GM10847 (cell line): ENCODE results near the gene QKI.

Experiments used
- POLR2A ChIP-seq: IDR thresholded peaks from 2 replicates; pipeline ENCODE4 v1.6.1; 2011; ENCODE audit not compliant: insufficient read length; ENCODE audit errors: extremely low read depth

The QKI gene

DNA sequence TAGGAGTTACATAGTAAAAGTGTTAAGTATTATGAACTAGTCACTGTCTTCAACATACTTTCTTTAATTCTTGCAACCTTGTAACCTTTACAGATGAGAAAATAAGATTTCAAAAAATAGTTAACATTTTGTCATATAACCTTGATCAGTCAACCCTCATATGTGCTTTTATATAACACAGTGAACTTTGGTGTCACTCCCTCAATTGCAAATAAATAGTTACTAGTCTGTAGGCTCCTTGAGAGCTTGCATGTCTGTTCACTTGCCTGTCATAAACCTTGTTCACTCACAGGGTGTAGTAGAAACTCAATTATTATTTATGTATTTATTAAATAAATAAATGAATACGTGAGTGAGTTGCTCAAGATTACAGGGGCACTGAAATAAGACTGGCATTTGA, 107.5 kb downstream of the QKI start:
- TF ChIP-seq POLR2A = no peak

GRCh38 chr6:163525926-163526325, 111.4 kb downstream of the QKI start:
- TF ChIP-seq POLR2A = no peak

GRCh38 chr6:163526346-163526745, 111.8 kb downstream of the QKI start:
- TF ChIP-seq POLR2A = no peak

DNA sequence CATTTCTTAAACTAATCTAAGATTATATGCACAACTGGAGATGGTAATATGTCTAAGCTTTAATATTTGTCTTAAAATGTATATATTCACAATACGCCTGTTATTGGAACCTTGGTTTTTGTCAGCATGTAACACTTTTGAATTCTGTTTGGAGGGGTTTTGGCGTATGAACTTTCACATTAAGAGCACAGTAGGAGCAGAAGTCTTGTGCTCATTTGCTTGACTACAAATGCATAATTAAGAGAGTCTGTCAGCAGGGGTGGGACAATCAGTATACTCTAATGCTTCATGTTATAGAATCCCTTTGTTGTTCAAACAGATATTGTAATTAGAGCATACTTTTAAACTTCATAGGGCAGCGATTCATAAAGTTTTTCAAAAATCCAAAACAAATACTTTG, 112.8 kb downstream of the QKI start:
- no peak for TF ChIP-seq POLR2A

DNA sequence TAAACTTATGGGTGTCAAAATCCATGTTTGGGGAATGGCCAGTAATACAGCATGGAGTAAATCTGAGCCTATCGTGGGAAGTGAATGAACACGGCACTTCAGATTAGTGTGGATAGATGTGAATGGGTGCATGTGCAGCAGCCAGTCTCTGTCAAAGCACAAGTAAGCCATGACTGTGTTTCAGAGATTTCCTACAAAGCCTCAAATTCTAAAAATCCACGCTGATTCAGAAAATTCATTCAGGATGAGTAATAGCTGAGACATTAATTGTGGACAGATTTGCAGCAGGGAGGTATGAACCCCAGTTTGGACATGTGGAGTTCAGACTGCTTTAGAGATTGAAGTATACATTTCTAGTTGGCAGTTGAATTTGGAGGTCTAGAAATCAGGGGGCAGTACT, 115.1 kb downstream of the QKI start:
- no peak for TF ChIP-seq POLR2A

DNA sequence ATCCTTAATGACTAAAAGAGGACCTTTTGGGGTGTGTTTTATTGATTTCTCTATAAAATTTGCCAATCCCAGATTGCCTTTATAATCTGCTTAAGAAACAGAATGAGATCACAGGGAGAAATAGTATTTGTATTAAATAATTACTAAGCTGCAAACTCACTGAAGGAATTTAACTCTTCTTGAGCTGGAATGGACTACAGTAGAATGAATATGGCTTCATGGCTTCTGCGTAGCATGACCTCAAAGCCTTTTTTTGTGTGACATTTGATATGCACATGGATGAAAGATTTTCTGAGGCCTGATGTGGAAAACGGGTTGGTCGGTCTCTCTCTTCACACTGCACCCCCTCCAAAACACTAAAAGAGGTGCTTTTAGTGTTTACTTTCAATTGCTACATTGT, 115.9 kb downstream of the QKI start:
- no peak for TF ChIP-seq POLR2A

DNA sequence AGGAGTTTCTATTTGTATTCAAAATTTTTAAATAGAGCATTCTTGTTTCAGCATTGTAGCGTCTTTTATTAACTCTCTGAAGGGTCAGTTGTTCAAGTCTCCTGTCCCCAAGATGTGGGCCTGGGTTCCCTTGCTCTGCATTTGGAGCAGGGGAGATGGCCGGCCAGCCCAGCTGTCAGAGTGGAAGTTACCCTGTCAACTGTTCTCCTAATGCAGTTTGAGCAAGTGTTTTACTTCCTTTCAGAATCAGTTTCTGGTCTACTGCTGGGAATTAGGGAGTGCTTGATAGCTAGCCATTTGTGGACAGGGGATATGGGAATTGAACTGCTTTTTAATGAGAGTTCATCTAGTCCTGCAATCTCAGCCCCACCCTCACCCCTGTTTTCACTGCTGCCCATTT, 116.6 kb downstream of the QKI start:
- no peak for TF ChIP-seq POLR2A

DNA sequence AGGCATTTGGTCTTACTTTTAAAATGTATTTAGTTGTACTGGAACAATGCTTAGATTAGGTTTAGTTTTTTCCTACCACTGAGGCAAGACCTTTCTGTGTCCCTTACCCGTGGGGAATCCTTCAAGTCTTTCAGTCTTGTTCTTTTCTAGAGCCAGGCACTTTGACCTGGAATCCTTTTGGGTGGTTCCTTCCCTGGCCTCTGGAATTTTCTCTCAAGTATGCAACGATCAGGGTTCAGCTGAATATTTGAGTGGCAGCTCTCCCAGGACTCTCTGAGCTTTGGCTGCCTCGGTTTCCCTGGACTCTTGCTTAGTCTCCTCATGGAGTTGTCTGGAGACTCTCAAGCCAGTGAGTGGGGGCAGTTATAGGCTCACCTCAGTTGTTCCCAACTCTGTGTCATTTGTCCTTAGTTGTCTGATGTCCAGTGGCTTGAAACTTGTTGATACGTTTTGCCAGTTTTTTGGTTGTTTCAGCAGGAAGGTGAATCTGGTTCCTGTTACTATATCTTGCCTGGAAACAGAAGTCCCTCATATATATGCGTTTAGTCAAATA, 118.1 kb downstream of the QKI start:
- TF ChIP-seq POLR2A = no peak

GRCh38 chr6:163533443-163533842, 118.9 kb downstream of the QKI start:
- no peak for TF ChIP-seq POLR2A

- no peak for TF ChIP-seq POLR2A
Observed at GRCh38 chr6:163536770-163537169, 122.3 kb downstream of the QKI start.

DNA sequence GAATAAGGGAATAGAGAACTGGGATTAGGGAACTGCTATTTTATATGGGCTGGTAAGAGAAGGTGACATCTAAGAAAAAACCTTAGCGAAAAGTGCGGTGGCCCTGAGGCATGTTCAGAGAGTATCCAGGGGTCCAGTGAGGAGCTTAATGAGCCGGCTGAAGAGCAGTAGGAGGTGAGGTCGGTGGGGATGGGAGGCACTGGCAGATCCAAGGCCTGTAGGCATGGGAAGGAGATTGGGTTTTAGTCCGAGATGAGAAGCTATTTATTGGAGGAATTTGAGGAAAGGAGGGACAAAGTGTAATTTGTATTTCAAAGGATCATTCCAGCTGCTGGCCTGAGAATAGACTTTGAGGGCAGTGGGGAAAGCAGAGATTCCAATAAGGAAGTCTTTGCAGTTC, 123.8 kb downstream of the QKI start:
- no peak for TF ChIP-seq POLR2A

- TF ChIP-seq POLR2A = no peak
Observed at GRCh38 chr6:163539101-163539762, 124.7 kb downstream of the QKI start.

DNA sequence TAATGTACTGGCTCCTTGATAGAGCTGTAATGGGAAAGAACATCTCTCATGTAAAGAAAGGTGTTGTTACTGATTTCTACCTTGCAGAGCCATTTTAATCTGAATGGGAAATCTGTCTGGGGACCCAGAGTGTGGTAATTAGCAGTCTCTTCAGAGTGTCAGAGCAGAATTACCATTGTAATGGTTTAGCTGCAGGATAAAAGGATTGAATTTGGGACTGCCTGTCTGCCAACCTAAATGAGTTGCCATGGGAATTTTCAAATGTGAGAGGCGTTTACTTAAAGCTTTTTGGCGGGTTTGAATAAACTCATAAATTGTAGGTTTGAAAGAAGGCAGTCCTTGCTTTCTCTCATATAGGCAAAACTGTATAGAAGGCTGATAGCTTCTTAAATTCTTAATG, 128.8 kb downstream of the QKI start:
- no peak for TF ChIP-seq POLR2A

GRCh38 chr6:163545370-163545769, 130.9 kb downstream of the QKI start:
- no peak for TF ChIP-seq POLR2A

DNA sequence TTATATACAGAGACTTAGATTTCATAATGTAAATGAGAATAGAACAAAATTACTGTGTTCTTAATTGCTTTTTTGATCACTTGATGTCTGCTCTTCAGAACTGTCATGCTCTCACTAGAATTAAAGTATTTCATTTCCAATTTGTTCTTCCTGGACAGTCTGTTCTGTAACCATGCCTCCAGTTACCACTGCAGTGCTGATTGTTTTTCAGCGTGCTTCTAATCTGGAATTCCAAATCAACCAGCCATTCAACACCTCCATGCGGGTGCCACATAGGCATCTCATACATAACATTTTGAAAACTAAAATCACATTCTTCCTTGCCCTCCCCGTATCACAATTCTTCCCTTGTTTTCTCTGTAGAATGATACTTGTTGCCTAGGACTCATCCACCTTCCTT, 132.8 kb downstream of the QKI start:
- no peak for TF ChIP-seq POLR2A

DNA sequence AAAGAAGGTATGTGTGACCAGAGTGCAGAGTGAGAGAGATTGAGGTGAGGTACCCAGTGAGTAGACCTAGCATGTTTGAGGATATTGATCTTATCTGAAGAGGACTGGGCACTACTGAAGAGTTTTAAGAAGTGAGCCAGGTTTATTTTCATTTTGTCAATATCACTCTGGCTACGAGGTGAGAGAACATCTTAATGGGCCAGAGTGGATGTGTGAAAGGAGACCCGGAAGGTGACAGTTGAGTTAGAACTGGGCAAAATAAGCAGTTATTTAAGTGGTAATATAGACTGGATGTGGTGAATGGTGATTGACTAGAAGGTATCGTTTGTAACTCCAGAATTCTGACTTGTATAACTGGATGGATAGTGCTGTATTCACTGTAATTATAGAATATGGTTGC, 134.1 kb downstream of the QKI start:
- no peak for TF ChIP-seq POLR2A

GRCh38 chr6:163554032-163554431, 139.5 kb downstream of the QKI start:
- no peak for TF ChIP-seq POLR2A
